GM18499 (cell line): ENCODE data around the gene DAND5.
A peak's percentile ranks its signal among the peaks of the same experiment; 100 is the strongest.

Experiments used
- ATAC-seq: cut with Tn5 transposase; IDR thresholded peaks from one replicate; pipeline ENCODE4 v1.9.1; 2021; ENCODE audit warnings: moderate number of reproducible peaks; ENCODE audit not compliant: insufficient read depth, unreplicated experiment

DAND5 gene

DNA sequence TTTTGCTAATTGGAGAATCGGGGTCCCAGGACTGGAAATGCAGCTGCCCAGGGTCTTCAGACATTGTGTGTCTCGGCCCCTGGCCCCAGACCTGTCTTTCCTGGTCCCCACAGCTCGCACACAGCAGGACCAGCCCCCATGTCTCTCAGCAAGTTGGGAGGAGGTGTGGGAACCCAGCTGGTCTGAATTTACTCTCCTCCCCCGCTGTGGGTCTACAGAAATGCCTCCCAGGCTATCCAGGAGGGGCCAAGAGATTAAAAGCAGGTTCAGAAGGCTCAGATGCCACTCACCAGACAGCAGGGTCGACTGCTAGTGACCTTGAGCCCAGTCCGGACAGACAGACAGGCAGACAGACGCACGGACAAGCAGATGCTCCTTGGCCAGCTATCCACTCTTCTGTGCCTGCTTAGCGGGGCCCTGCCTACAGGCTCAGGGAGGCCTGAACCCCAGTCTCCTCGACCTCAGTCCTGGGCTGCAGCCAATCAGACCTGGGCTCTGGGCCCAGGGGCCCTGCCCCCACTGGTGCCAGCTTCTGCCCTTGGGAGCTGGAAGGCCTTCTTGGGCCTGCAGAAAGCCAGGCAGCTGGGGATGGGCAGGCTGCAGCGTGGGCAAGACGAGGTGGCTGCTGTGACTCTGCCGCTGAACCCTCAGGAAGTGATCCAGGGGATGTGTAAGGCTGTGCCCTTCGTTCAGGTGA lies at the start of gene DAND5:
Gene DAND5 (plus strand): TSS at position 285 of the 697 bp plus-strand sequence. CDS start 85 bp downstream, at position 370.
- ATAC-seq: no peak

- ATAC-seq: no peak
Measured at GRCh38 chr19:12921047-12921446, 48.3 kb upstream of the DAND5 start.

GRCh38 chr19:12922959-12923358 lies 46.4 kb upstream of the DAND5 start:
- no peak for ATAC-seq

GRCh38 chr19:12924621-12925310 lies 44.6 kb upstream of the DAND5 start:
- no peak for ATAC-seq

- ATAC-seq: no peak
Measured at GRCh38 chr19:12930002-12930645, 39.3 kb upstream of the DAND5 start.

DNA sequence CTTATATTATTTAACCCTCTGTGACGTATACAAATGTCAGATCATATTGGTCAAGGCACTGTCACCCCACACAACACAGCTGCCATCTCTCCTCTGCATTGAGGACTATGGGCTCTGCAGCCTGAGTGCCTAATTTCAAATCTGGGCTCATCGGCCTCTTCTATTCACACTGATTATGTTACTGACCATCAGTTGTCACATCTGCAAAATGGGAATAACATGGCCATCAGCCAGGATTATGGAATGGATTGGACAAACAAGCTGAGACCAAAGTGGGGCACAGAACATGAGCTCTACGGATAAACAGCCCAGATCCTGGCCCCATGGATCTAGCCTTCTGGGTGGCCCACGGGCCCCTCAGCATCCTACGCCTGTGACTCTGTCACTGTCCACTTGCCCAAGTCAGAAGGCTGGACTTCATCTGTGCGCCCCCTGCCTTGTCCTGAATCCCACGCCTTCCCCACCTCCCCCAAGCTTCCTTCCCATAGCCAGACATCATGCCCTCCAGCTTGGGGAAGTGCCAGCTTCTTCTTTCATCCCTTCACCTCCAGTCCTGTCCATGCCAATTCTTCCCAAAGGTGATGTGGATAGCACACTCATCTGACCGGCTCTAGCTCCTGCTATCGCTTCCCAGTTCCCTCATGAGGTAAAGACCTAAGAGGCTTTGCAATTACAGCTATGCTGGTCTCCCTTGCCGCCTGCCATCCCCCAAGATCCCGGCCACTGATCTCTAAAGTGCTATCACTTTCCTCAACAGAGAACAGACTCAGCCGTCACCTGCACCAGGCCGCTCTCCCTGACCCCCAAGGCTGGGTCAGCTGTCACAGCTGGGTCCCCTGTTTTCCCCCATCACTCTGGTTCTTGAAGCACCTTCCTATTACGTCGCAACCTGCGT lies 36.7 kb upstream of the DAND5 start:
- no peak for ATAC-seq

GRCh38 chr19:12933287-12934072 lies 35.9 kb upstream of the DAND5 start, which contains the start of gene FARSA:
Gene FARSA (minus strand): TSS chr19:12933711. CDS start chr19:12933696, 15 bp downstream.
- no peak for ATAC-seq

- ATAC-seq: no peak
Measured at GRCh38 chr19:12935071-12935470, 34.3 kb upstream of the DAND5 start.

- no peak for ATAC-seq
Measured at GRCh38 chr19:12936582-12936981, 32.8 kb upstream of the DAND5 start.

GRCh38 chr19:12937093-12937926 lies 32.1 kb upstream of the DAND5 start:
- ATAC-seq: no peak

- ATAC-seq: peak; percentile 64
Measured at GRCh38 chr19:12937927-12938778, 31.2 kb upstream of the DAND5 start, which contains the start of gene CALR. Gene CALR (plus strand): TSS chr19:12938609. CDS start chr19:12938680, 71 bp downstream.

DNA sequence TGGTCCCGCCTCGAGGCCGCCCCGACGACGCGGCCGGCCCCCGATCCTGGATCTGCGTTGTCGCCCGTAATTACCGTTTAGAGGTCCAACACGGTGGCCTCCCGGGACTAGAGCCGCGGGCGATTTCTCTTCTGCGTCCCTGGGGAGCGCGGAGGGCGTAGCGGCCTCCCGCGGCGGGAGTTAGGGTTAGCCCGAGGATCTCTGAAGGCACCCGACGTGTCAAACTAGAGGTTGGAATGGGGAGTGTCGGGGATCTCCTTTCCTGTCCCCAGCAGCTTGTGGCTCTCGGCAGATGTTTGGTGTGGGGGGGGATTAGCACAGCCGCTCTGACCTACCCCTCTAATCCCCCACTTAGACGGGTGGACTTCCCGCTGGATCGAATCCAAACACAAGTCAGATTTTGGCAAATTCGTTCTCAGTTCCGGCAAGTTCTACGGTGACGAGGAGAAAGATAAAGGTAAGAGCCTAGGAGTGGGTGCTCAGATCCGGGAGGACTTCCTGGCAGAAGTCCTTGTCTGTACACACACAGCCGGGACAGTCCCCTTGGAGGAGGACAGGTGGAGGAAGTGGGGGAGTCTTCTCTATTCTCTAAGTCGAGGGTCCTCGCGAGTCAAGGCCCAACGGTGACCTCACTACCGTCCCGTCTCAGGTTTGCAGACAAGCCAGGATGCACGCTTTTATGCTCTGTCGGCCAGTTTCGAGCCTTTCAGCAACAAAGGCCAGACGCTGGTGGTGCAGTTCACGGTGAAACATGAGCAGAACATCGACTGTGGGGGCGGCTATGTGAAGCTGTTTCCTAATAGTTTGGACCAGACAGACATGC lies 30.4 kb upstream of the DAND5 start:
- peak; percentile 9 for ATAC-seq

GRCh38 chr19:12939975-12940423 lies 29.4 kb upstream of the DAND5 start:
- no peak for ATAC-seq

GRCh38 chr19:12940897-12941296 lies 28.5 kb upstream of the DAND5 start:
- ATAC-seq: no peak

- ATAC-seq: no peak
Measured at GRCh38 chr19:12943437-12944044, 25.8 kb upstream of the DAND5 start.

GRCh38 chr19:12944104-12944674 lies 25.2 kb upstream of the DAND5 start:
- no peak for ATAC-seq
